ENCODE results near the gene LYPD6.

LYPD6 gene

DNA sequence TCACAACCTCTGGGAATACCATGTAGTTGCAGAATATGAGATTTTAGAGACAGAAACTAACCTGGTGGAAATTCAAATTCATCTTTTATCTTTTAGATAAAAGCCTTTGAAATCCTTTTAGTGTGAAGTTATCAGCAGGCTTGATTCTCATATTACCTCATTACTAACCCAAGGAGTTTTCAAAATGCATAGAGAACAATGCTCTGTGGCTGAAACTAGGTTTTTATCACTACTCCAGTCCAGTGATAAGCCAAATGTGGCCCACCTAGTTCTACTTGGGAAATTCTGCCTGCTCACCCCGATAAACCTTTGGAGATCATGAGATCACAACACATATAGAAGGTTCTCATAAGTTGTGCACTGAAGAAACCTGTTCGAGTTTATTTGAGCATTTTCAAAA lies 135.5 kb downstream of the LYPD6 start:
- H3K27ac Mint-ChIP-seq, result no peak overlapping the region
- H3K4me3 Mint-ChIP-seq, result no peak overlapping the region
- DNase-seq (ENCODE audit: low spot score in 2 of 2), result no peak
- H3K36me3 Mint-ChIP-seq, result no peaks in the 10 kb centered on the region
- peaks cover under 1% of the 10 kb centered on the region for H3K9me3 Mint-ChIP-seq
- no peak for ATAC-seq (ENCODE audit: low read depth)
- no peaks in the 10 kb centered on the region for H3K4me1 Mint-ChIP-seq
- H3K27me3 Mint-ChIP-seq, result no peaks in the 10 kb centered on the region

DNA sequence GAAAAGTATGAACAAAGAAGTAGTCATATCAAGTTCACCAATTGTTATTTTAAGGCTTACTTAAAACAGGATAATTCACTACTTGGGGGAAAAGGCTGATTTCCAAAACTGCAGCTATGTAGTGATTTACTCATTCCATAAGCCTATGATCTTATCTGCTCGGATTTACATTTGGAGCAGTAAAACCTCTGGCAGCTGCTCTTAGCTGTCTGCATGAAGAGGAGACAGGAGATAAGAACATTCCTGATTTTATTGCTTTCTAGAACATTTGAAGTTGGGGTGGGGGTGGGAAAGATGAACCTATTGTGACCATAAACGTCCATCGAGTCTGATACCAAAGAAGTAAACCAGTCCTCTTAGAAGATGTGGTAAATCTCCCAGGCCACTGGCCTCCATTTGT lies 136.2 kb downstream of the LYPD6 start:
- H3K27ac Mint-ChIP-seq, result no peak overlapping the region
- DNase-seq (ENCODE audit: low spot score in 2 of 2) (no peak), ATAC-seq (ENCODE audit: low read depth) (no peak)
- H3K36me3 Mint-ChIP-seq, result no peaks in the 10 kb centered on the region
- H3K27me3 Mint-ChIP-seq, result no peaks in the 10 kb centered on the region
- no peak overlapping the region for H3K4me3 Mint-ChIP-seq
- H3K9me3 Mint-ChIP-seq, result no peaks in the 10 kb centered on the region
- no peaks in the 10 kb centered on the region for H3K4me1 Mint-ChIP-seq

DNA sequence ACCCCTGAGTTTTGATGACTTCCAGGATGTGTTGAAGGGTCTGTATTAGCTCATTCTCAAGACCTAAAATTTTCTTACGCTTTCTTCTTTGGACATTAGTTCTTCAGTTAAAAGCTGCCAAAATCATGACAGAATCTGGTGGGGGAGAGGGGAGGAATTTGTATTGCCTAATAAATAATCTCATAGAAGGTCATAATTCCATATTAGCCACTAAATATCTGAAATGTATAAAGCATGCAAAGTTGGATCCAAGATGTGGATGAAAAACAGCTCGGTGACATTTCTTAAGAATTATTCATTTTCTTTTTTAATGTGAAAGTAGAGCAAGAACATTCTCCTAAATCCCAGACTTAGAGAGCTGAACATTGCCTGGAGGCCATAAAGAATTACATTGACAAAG lies 137.0 kb downstream of the LYPD6 start:
- H3K27me3 Mint-ChIP-seq, result no peaks in the 10 kb centered on the region

DNA sequence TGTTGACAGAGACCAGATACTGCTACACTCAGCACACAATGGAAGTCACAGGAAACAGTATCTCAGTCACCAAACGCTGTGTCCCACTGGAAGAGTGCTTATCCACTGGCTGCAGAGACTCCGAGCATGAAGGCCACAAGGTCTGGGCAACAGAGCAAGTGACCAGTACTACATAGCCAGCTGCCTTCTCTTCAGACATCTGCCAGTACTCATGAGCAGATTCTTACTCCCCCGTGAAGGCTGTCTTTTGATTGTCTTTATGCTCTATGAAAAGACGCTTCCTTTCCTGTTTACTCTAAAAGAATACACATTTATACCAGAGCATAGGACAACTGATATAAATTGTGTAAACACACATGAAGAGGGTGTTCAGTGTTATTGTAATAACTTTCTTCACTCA lies 138.2 kb downstream of the LYPD6 start:
- no peaks in the 10 kb centered on the region for H3K4me1 Mint-ChIP-seq
- no peak for DNase-seq (ENCODE audit: low spot score in 2 of 2)
- no peak overlapping the region for H3K27ac Mint-ChIP-seq
- no peak for ATAC-seq (ENCODE audit: low read depth)
- H3K36me3 Mint-ChIP-seq, result no peaks in the 10 kb centered on the region
- no peaks in the 10 kb centered on the region for H3K27me3 Mint-ChIP-seq
- no peak overlapping the region for H3K4me3 Mint-ChIP-seq
- no peaks in the 10 kb centered on the region for H3K9me3 Mint-ChIP-seq

More for the DNA sequence above, 137.0 kb downstream of the LYPD6 start:
- DNase-seq (ENCODE audit: low spot score in 2 of 2) (no peak), ATAC-seq (ENCODE audit: low read depth) (no peak)
- no peaks in the 10 kb centered on the region for H3K36me3 Mint-ChIP-seq
- H3K4me3 Mint-ChIP-seq, result no peak overlapping the region
- H3K9me3 Mint-ChIP-seq, result no peaks in the 10 kb centered on the region
- no peaks in the 10 kb centered on the region for H3K4me1 Mint-ChIP-seq
- no peak overlapping the region for H3K27ac Mint-ChIP-seq

DNA sequence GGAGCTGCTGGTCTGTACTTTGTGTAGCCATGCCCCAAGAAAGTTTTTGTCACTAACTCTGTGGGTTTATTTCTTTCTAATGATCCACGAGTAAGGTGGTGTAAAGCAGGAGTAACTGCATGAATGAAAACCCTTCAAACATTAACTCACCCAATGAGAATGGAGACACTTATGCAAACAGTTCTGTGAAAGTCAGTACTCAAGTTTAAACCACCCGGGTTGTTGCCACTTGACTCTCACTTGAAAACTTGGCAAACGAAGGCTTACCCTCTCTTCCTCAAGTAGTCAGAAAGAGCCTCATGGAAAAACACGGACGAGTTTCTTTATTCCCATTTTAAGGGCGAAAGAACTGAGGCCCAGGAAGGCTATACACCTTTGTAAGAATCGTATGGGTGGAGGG lies 139.7 kb downstream of the LYPD6 start:
- no peak overlapping the region for H3K4me3 Mint-ChIP-seq
- no peaks in the 10 kb centered on the region for H3K36me3 Mint-ChIP-seq
- peaks cover 2% of the 10 kb centered on the region for H3K27me3 Mint-ChIP-seq

DNA sequence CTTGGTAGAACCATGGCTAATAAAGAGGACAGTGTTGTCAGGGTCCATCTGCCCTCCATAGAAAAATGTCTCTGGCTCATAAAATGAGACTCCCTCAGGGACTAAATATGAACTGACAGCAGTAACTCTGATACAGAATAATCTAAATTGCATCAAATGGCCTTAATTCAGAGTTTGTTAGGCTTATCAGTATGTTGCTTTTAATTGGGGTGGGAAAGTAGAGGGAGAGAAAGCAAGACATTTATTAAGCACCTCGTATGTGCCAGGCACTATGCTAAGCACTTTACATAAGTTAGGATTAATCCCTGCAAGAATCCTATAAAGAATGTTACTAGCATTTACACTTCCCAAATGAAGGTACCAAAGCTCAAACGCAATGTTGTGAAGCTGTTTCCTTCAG lies 142.0 kb downstream of the LYPD6 start:
- Mint-ChIP-seq H3K27me3 (peaks cover 2% of the 10 kb centered on the region), H3K9me3 (no peaks in the 10 kb centered on the region), H3K36me3 (no peaks in the 10 kb centered on the region), H3K4me3 (no peak overlapping the region), H3K4me1 (no peaks in the 10 kb centered on the region), H3K27ac (no peak overlapping the region)
- ATAC-seq (ENCODE audit: low read depth) (no peak), DNase-seq (ENCODE audit: low spot score in 2 of 2) (no peak)

More for the DNA sequence above, 139.7 kb downstream of the LYPD6 start:
- ATAC-seq (ENCODE audit: low read depth) (no peak), DNase-seq (ENCODE audit: low spot score in 2 of 2) (no peak)
- Mint-ChIP-seq H3K4me1 (no peaks in the 10 kb centered on the region), H3K9me3 (no peaks in the 10 kb centered on the region), H3K27ac (no peak overlapping the region)

DNA sequence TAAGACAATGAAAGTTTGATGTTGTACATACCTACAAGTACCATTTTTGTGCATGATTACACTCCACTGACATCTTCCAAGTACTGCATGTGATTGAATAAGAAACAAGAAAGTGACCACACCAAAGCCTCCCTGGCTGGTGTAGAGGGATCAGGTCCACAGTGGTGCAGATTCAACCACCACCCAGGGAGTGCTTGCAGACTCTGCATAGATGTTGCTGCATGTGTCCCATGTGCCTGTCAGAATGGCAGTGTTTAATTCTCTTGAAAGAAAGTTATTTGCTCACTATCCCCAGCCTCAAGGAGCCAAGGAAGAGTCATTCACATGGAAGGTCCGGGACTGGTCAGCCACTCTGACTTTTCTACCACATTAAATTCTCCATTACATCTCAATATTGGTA lies 142.7 kb downstream of the LYPD6 start:
- ATAC-seq (ENCODE audit: low read depth) (no peak), DNase-seq (ENCODE audit: low spot score in 2 of 2) (no peak)
- Mint-ChIP-seq H3K27ac (no peak overlapping the region), H3K9me3 (no peaks in the 10 kb centered on the region), H3K4me1 (no peaks in the 10 kb centered on the region), H3K27me3 (peaks cover 2% of the 10 kb centered on the region), H3K36me3 (no peaks in the 10 kb centered on the region), H3K4me3 (no peak overlapping the region)

DNA sequence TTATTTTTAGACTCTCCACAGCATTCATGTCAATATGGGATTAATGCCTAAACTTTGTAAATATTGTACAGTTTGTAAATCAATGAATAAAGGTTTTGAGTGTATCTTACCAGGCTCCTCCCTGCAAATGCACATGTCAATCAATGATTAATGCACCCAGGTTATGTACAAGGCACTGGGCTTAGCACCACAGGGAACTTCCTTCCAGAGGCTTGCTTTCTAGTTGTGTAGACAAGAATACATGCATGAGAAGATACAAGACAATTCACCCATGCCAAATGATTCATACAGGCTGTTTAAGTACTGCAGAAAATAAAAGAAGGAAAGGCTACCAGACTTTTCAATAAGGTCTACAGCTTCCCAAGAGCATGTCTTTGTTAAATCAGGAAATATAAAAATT lies 143.1 kb downstream of the LYPD6 start:
- H3K9me3 Mint-ChIP-seq, result no peaks in the 10 kb centered on the region
- H3K36me3 Mint-ChIP-seq, result no peaks in the 10 kb centered on the region
- ATAC-seq (ENCODE audit: low read depth) (no peak), DNase-seq (ENCODE audit: low spot score in 2 of 2) (no peak)
- H3K4me1 Mint-ChIP-seq, result no peaks in the 10 kb centered on the region
- H3K27me3 Mint-ChIP-seq, result peaks cover 2% of the 10 kb centered on the region
- no peak overlapping the region for H3K4me3 Mint-ChIP-seq
- H3K27ac Mint-ChIP-seq, result no peak overlapping the region

DNA sequence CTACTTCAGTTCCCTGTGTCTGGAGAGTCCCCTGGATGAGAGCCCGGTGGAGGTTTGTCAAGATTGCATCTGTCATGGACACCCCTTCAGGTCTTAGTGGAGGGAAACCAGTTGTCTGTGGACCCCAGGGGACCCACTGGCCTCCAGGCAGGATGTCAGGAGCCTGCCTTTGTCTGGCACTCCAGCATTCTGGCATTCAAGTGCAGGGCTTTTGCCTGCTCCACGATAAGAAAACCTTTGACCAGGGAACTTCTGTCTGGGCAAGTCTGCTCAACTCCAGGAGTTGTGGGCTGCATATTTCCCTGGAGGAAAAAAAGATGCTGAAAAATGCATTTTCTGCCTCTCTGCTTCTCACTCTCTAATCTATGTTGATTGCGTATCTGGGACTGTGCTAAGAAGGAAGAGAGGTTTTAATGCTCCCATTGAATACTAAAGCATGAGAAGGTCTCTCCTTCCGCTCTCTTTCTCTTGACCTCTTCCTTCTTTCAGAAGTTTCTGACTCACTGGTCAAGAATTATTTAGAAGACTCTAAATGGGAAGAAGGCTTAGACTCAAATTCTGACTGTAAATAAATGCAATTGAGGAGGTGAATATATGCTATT lies 152.7 kb downstream of the LYPD6 start:
- Mint-ChIP-seq H3K4me3 (no peak overlapping the region), H3K27me3 (peaks cover 9% of the 10 kb centered on the region), H3K9me3 (no peaks in the 10 kb centered on the region), H3K36me3 (no peaks in the 10 kb centered on the region), H3K4me1 (no peaks in the 10 kb centered on the region), H3K27ac (no peak overlapping the region)
- ATAC-seq (ENCODE audit: low read depth) (no peak), DNase-seq (ENCODE audit: low spot score in 2 of 2) (no peak)

DNA sequence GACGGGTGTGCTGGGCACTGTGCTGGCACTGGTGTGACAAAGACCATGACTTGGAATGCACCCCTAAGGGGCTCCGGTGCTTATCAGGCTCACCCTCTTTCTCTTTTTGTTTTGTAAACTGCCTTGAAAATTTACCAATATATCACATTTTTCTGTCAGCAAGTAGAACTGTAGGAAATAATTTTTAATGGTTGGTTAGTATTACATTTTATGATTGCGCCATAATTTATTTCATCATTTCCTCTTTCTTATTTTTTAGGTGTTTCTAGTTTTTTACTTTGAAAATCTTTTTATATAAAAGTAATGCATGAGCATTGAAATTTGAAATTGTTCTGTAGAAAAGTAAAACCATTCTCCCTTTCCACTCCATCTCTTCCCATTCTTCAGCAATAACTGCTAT lies 156.3 kb downstream of the LYPD6 start:
- no peak for DNase-seq (ENCODE audit: low spot score in 2 of 2)
- Mint-ChIP-seq H3K4me1 (no peaks in the 10 kb centered on the region), H3K9me3 (no peaks in the 10 kb centered on the region), H3K4me3 (no peak overlapping the region), H3K27ac (no peak overlapping the region), H3K27me3 (peaks cover 2% of the 10 kb centered on the region), H3K36me3 (no peaks in the 10 kb centered on the region)
- no peak for ATAC-seq (ENCODE audit: low read depth)

DNA sequence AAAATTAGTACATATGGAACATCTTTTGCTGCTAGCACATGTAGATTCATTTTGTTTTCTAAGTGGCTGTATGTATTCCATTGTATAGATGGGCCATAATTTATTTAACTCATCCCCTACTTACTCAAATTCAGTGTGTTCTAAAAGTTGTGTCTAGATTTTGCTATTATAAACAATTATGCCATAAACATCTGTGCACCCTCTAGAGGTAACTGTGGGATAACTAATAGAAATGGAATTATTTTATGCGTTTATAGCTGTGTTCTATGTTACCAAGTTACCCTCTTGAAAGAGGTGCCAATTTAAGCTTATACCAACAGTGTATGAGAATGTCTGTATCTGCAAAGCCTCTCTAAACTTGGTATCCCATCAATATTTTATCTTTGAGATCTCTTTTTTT lies 156.8 kb downstream of the LYPD6 start:
- Mint-ChIP-seq H3K9me3 (no peaks in the 10 kb centered on the region), H3K4me1 (no peaks in the 10 kb centered on the region), H3K36me3 (no peaks in the 10 kb centered on the region), H3K4me3 (no peak overlapping the region), H3K27me3 (peaks cover 3% of the 10 kb centered on the region), H3K27ac (no peak overlapping the region)
- no peak for DNase-seq (ENCODE audit: low spot score in 2 of 2)
- ATAC-seq (ENCODE audit: low read depth), result no peak

DNA sequence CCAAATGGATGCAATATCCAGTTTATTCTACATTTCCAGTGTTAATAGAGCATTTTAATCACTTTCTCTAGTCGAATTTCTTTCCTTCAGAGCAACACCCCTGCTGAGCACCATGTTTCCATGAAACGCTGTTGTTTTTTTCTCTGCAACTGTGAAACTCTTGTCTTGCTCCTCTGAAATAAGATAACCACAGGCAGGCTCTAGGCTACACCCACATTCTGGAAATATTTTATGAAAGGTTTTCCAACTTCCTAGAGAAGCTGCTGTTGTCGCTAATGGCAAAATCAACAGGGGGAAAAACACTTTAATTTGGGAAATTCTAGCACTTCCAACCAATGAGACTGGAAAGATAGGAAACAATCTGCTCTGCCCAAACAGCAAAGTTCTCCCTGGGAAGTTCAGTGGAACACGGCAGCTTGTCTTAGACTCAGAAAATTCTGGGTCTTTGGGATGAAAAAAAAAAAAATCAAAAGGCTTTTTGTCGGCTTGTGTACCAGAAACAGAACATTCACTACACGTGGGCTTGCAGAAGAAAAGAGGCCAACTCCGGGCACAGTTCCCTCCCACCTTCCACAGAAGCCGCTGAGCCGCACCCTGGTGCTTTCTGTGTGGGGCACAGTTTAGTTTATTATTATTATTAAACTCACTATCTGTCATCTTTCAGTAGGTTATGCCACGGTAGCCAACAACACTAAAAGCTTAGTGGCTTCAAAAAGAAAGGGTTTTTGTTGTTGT lies 158.5 kb downstream of the LYPD6 start:
- Mint-ChIP-seq H3K27me3 (peaks cover 11% of the 10 kb centered on the region), H3K4me3 (no peak overlapping the region), H3K27ac (no peak overlapping the region), H3K9me3 (no peaks in the 10 kb centered on the region), H3K36me3 (no peaks in the 10 kb centered on the region), H3K4me1 (no peaks in the 10 kb centered on the region)
- DNase-seq (ENCODE audit: low spot score in 2 of 2) (no peak), ATAC-seq (ENCODE audit: low read depth) (no peak)

DNA sequence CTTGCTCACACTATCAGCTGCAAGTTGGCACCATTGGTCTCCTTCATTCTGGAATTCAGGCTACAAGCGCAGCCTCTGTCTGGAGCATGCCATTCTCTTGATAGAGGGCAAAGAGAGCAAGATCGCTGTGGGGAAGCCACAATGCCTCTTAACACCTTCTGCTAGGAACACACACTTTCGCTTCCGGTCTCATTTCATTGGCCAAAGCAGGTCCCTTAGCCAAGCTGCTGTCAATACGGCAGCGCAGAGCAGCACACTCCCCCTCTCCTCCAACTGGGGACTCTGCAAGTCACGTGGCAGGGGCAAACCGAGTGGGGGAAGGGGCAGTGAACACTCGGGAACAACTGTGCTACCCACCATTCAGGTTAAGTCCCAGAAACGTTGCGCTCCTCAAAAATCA lies 159.1 kb downstream of the LYPD6 start:
- Mint-ChIP-seq H3K27me3 (peaks cover 12% of the 10 kb centered on the region), H3K4me3 (no peak overlapping the region), H3K9me3 (no peaks in the 10 kb centered on the region), H3K27ac (no peak overlapping the region), H3K36me3 (no peaks in the 10 kb centered on the region), H3K4me1 (no peaks in the 10 kb centered on the region)
- no peak for DNase-seq (ENCODE audit: low spot score in 2 of 2)
- ATAC-seq (ENCODE audit: low read depth), result no peak

DNA sequence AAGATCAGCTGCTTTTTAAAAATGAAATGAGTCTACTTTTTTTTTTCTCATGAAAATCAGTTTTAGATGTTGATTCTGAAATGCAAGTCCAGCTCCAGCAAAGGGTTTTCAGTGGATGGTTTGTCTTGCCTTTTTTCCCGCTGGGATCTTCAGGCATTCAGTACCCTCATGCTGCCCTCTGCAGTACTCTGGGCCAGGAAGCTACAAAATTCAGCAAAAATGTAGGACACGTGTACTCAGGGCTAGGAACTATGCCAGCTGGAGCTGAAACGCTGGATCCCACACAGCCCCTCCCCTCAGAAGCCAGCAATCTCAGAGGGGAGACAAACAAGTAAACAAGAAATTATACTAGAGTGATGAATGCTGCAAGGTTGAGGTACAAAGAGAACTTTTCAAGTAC lies 159.9 kb downstream of the LYPD6 start:
- H3K27ac Mint-ChIP-seq, result no peak overlapping the region
- H3K9me3 Mint-ChIP-seq, result no peaks in the 10 kb centered on the region
- no peak overlapping the region for H3K4me3 Mint-ChIP-seq
- no peaks in the 10 kb centered on the region for H3K36me3 Mint-ChIP-seq
- DNase-seq (ENCODE audit: low spot score in 2 of 2) (no peak), ATAC-seq (ENCODE audit: low read depth) (no peak)
- peaks cover 11% of the 10 kb centered on the region for H3K27me3 Mint-ChIP-seq
- no peaks in the 10 kb centered on the region for H3K4me1 Mint-ChIP-seq

DNA sequence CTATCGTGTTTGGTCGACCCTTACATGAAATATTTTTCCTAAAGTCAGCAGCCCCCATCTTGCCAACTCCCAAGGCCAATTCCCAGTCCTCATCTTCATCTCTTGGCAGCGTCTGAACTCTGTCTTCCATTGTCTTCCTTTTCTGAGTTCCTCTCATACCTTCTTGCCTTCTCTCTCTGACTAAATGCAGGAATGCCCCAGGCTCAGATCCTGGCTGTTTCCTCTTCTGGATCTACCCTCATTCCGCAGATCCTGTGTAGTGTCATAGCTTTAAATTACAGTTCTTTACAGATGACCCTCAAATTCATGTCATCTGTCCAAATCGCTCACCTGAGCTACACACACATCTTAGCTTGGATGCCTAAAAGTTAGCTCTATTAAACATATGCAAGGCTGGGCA lies 162.5 kb downstream of the LYPD6 start:
- Mint-ChIP-seq H3K27me3 (peaks cover 12% of the 10 kb centered on the region), H3K9me3 (peaks cover 6% of the 10 kb centered on the region), H3K36me3 (no peaks in the 10 kb centered on the region), H3K4me1 (no peaks in the 10 kb centered on the region), H3K4me3 (no peak overlapping the region), H3K27ac (no peak overlapping the region)
- ATAC-seq (ENCODE audit: low read depth) (no peak), DNase-seq (ENCODE audit: low spot score in 2 of 2) (no peak)
